Stimulated activated CD4-positive, alpha-beta T cell treated with anti-CD3 and anti-CD28 coated beads, Interleukin-15, amount 100 ng/mL, for 24 hours (primary cell): ENCODE measurements around the gene NR2F6.

Experiments
- DNase-seq: peaks from one replicate; pipeline ENCODE4 v3.0.0-alpha.2; 2020

The NR2F6 gene

DNA sequence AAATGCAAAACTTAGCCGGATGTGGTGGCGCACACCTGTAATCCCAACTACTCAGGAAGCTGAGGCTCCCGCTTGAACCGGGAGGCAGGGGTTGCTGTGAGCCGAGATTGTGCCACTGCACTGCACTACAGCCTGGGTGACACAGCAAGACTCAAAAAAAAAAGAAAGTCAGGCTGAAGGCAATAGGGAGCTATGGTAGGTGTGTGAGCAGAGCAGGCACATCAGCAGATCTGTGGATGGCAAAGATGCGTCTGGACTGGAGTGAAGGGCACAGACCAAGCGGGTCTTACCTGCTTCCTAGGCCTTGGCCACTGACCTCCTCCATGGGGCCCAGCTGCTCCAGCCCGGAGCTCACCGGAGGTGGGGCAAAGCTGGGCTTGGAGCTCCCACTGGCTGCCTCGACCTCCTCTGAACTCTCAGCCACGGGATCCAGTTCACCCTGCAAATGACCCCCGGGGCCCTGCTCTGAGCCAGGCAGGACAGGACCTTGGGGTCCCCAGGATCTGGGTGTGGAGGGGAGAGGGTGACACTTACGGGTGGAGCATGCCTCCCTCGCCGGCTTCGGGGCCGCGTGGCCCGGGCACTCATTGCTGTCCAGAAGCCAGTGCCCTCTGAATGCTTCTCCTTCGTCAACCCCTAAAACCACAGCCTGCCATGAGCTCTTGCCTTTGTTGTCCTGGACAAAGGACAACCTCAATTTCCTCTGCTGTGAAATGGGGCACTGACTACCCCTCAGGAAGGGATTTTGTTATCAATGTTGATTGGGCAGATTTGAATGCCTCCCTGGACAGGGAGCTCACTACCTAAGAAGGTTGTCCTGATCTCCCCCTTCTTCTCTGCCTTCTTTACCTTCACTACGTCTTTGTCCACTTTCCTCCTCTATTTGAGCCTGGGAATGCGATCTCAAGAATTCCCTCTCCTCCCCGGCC, 18.3 kb upstream of the NR2F6 start:
- DNase-seq = no peak

DNA sequence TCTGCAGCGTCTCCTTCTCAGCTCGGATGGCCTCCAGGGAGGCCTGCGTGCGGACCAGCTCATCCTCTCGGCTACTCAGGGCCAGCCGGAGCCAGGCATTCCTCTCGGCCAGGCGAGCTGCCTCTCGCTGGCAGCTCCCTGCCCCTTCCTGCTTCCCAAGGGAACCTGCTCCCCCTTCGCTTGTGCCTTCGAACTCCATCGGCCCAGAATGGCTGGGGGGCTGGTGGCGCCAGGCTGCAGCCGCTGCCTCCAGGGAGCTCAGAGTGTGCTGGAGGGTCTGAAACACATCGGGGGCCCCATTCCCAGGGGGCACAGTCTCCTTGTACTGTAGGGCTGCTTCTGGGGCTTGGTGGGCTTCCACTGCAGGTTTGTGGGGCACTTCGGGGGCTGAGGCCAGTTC, 16.8 kb upstream of the NR2F6 start:
- DNase-seq = no peak

DNA sequence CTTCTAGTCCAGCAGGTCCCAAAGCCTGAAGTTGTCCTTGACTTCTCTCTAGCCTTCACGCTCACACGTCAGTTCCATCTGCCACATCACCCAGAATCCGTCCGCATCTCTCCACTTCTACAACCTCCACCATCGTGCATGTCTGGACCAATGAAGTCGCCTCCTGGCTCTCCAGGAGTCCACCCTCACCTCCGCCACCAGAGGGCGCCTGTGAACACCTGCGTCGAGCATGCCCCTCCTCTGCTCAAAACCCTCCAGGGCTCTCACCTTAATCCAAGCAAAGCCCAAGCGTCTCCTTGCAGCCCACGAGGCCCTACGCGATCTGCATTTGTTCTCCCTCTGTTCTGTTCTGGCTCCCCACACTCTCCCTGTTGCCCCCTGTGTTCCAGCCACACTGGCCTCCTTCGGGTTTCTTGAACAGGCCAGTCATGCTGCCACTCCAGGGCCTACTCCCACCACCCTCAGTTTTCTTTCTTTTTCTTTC, 15.2 kb upstream of the NR2F6 start:
- peak; percentile 93 for DNase-seq

DNA sequence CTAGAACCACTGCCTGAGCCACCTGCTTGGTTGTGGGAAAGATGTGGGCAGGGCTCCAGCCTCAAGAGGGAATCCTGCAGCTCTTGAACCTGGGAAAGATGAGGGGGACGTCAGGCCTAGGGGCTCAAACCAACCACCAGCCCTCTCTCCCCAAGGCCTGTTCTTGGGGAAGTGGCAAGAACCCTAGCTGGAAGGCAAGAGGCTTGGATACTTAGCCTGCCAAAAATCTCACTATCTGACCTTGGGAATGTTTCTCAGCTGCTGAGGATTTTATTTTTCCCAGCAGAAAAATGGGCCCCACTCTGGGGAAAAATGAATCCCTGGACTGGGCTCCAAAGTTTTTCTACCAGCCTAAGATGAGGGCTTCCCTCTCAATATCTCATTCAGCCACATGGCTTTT, 14.2 kb upstream of the NR2F6 start:
- no peak for DNase-seq

DNA sequence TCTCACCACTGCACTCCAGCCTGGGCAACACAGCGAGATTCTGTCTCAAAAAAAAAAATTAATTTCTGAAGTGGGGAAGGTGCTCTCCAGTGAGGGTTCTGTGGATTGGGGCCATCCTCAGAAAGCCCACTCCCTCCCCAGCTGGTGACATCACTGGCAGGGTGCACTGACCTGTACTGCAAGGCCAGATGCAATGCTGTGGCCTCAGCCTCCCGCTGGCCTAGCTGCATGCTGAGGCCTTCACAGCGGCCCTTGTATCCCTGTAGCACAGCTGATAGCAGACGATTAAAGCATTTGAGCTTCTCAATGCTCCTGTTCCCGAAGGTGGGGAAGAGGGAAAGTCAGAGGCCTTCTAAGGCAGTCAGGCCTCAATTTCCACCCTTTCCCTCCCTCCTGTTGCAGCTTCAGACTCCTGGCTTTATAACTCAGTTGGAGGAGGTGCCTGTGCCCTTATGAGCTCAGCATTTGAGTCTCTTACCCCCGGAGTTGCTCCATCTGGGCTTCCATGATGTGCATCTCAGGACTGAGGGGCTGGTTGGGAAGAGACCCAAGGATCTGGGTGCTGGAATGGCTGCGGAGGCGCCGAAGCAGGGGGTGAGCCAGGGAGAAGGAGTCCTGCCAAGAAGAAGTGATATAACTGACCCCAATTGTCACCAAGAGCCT, 13.5 kb upstream of the NR2F6 start:
- no peak for DNase-seq

DNA sequence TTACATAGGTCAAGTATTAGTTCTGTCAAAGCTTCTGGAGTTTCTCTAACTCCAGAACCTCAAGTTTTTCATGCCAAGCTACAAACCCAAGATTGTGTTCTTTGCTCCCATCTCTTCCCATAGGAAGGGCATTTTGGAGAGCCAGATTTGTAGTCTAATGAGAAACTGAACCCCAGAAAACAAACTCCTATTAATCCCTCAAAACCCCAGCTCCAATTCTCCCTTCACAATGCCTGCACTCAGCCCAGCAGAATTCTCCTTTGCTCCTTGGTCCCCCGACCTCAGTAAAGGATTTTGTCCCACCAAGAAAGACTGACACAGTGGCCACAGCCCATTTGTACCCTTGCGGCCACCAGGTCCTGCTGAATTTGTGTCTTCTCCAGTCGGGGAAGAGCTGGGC, 10.4 kb upstream of the NR2F6 start:
- DNase-seq = no peak

DNA sequence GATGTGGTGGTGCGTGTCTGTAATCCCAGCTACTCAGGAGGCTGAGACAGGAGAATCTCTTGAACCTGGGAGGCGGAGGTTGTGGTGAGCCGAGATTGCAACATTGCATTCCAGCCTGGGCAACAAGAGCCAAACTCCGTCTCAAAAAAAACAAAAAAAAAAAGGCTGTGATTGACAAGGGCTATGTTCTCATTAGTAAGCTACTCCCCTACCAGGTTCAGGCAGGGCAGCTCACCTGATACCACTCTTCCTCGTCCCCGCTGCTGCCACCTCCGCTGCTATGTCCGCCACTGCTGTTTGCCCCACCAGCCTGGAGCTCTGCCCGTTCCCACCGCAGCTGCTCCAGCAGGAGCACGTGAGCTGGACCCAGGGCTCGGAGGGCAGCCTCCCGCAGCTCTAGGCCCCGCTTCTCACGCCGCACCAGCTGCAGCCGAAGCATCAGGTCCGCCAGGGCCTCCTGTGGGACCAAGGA, 9.5 kb upstream of the NR2F6 start:
- no peak for DNase-seq

DNA sequence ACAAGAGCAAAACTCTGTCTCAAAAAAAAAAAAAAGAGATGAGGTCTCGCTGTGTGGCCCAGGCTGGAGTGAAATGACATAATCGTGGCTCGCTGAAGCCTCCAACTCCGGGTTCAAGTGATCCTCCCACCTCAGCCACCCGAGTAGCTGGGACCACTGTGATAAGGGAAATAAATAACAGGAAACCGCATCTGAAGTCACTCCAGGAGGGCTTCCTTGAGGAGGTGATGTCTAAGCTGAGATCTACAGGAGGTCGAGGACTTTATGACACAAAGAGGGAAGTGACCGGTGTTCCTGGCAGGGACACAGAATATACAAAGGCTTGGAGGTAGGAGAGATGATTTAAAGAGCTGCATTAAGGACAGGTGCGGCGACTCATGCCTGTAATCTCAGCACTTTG, 8.9 kb upstream of the NR2F6 start:
- DNase-seq = no peak

DNA sequence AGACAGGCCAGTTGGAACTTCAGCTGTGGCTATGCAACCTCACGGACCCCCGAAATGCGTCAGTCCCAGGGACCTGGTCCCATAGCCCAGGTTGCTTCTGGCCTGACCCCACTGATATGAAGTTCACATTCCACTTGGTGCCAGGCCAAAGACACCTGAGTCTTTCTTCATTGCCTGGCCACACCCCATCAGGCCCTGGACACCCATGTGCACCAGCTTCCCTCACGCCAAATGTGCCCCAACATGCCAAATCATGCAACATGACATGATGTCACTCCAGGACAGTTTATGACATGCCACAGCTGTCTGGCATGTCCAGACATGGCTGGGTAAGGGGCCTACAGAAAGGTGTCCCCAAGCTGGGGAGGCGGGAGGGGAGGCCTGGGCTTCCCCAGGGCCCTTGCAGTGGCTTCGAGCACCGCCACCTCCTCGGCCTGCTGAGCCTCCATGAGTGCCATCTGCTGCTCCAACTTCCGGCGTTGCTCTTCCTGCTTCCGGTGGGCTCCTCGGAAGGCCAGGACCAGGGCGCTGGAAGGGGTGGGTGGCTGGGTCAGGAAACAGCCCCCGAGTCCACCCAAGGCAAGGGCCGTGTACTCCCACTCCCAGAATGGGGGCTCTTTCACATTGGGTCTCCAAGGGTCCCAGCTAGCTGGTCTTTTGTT, 4.3 kb upstream of the NR2F6 start:
- DNase-seq = no peak

DNA sequence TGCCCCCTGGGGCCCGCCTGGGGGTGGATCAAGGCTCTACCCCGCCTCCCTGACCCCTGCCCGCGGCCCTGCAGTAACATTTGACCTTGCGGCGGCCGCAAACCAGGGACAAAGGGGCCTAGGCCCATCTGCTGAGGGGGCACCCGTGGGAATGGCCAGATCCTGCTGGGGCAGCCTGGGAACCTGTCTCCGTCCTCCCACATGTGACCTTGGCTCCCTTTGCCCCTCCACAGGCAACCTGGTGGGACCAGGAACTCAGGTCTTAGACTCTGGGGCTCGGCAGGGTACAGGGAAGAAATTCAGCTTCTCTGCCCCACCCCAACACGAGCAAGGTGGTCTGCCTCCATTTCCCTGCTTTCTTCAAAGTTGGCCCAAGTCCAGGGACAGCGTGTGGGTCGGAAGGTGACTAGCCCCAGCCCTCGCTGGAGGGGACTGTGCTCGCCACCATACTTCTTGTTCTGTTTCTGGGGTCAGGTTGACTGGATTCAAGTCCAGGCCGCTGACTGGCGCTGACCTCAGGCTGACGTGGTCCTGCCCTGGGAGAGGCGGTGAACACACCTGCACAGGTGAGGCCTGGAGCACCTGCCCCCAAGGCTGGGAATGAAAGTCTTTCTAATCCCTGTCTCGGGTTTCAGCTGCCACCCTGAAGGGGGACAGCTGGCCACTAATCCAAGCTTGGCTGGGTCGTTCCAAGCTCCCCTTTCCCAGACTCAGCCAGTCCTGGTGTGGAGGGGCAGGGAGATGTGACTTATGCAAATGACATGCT, 2.5 kb upstream of the NR2F6 start:
- no peak for DNase-seq

DNA sequence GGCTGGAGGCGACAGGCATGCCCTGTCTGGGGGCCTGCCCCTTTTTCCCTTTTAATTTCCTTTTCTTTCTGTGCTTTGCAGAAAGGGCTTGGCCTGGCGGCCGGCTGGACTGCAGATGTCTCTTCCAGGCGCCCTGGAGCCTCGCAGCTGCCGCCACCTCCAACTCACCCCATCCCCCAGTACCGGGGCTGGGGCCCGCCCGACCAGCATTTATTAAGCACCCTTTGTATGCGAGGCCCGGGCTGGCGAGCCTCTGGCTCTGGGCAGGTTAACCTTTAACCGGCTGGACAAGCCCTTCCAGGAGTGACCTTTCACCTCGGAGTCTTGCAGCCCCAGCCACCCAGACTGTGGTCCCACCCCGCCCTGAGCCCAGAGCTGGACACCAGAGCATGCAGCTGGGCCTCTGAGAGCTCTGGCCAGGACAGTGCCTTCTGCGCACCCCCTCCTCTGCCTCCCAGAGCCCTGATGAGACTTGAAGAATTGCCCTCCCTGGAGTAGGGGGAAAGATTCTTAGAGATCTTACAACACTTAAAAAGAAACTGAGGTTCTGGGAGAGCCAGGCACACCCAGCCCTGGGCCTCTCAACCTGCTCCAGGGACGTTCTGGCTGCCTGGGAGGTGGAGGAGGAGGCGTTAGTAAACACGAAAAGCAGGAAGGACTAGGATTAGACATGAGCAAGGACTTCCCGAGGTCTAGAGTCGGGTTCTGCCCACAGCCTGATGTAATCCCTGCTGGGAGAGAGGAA, 1.1 kb upstream of the NR2F6 start:
- no peak for DNase-seq

DNA sequence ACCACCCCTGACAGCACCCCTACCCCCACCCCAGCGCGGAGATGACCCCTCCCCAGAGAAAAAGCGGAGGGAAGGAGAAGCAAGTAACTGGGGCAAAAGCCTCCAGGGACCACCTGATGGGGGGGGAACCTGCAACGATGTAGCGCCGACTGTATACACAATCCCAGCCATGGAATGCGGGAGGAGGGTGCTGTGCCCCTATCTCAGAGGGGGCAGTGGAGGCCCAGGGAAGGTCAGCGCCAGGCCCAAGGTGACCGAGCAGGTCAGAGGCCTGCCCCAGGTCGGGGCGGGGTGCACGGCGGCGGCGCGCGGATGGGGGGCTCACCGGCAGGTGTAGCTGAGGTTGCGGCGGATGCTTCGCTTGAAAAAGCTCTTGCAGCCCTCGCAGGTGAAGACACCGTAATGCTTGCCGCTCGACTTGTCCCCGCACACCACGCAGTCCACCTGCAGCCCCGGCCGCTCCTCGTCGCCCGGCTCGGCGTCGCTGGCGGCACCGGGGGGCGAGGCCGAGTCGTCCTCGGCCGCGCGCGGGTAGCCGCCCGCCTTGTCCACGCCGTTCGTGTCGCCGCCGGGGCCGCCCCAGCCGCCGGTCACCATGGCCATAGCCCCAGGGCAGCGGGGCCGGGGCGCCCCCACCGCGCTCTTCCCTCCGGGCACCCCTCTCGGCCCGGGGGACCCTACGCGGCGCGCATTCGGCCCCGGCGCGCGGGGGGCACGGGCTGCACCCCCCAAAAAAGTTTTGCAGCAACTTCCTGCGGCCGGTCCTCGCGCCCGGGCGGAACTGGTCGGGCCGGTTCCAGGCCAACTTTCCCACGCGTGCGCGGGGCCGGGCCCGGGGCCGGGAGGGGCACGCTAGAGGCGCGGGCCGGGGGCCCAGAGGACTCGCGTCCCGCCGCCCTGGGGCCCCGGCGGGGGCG, 843 bp downstream of the NR2F6 start:
- DNase-seq = peak; percentile 20

DNA sequence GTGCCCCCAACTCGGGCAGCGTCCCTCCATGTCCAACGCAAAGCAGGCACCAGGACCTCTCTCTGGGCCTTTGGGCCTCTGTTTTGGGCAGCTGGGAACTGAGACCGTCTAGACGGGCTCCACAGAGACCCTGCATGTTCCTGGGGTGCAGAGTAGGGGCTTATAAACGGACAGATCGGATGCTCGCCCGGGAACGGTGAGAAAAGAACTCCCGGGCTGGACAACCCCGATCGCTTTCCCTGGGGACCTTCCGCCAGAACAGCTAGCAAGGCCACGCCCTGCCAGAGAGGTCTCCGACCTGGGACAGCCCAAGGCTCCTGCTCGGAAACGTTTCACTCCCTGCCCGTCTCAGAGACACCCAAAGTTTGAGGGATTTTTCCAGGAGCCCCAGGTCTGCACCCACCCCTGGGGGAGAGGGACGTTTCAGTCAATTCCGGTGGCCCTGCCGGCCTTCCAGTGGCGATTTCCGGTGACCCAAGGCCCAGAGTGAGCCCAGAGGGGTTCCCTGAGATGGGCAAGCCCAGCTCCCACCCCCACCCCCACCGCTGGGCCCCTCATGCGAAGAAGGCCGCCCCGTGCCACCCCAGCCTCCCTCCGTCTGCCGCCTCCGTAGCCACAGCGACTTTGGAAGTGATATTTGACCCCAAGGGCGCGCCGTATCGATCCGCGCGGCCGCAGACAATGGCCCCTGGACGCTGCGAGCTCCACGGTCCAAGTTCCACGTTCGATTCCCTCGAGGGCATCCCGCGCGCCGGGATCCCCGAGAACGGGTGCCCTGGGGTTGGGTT, 1.7 kb downstream of the NR2F6 start:
- DNase-seq = no peak

DNA sequence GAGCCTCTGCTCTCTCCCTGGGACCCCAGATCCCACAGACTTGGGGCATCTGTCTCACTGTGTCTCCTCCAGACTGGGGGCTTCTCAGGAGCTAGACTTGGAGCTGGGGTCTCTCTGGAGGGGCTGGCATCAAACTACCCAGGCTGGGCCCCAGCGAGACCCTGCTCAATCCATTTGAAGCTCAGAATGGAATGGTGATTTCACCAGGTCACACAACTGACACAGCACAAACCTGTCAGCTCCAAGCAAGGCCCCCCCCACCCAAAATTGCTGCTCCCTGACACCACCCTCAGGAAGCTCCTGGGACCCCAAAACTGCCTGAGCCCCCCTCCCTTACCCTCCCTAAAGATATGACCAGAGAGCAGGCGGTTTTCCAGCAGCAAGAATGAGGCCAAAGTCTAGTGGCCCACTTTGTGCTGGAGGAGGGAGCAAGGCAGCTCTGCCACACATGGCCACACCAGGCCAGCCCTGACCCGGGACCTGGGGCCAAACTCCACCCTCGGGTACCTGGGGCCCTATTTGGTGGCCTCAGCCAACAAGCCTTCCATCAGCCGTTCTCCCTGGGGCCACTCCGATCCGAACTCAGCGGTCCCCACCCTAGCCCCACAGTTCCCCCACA, 2.4 kb downstream of the NR2F6 start:
- DNase-seq = no peak

DNA sequence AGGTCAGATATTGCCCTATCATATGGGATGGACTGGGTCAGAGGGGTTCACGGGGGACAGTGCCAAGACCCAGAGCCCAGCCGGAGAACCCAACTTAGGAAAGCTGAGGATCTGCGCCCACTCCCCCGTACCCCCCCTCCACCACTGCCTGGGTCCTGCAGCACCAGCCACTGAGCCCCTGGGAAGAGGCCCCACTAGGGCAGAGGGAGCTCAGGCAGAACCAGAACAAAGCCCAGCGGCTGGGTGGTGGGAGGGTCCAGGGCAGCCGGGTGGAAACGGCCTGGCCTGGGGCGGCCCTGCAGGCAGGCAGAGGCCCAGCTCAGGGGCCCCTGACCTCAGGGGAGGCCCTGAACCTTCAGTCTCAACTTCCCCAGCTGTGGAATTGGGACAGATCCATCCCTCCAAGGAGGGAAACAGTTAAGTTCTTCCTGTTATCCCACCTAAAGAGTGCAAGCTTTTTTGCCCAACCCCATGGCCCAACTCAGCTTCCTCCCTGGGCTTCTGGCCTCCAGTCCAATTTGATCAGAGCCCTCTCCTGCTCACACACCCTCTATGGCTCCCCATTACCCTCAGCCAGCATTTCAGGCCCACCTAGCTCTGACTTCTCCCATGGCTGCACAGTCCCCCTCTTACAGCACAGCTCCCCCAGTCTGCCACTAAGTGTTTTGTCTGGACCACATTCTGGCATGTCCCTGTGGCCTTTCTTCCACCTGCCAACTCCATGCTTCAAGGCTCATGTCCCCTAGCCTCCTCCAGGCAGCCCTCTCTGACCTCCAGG, 3.1 kb downstream of the NR2F6 start:
- no peak for DNase-seq

DNA sequence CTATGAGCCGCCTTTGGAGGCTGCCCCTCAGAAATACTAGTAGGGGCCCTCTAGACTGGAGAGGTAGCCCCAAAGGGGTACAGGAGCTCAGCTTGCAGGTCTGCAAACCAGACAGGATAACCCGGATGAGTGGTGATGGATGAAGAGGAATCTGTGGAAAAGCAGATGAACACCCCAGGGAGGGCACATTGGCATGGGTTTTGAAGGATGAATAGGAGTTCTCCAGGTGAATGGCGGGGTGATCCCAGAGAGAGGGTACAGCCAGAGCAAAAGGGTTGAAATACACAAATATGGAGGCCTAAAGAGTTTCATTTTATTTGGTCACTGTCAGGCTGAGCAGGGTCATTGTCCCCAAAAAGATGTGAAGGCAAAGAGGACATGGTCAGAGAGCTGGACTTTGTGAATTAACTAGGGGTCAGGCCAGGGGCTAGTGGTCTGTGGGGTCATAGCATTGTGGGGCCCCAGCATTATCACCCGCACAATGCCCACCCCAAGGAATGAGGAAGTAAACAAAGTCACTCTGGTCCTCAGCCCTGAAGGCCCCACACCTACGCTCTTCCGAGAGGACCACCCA, 4.8 kb downstream of the NR2F6 start:
- no peak for DNase-seq

DNA sequence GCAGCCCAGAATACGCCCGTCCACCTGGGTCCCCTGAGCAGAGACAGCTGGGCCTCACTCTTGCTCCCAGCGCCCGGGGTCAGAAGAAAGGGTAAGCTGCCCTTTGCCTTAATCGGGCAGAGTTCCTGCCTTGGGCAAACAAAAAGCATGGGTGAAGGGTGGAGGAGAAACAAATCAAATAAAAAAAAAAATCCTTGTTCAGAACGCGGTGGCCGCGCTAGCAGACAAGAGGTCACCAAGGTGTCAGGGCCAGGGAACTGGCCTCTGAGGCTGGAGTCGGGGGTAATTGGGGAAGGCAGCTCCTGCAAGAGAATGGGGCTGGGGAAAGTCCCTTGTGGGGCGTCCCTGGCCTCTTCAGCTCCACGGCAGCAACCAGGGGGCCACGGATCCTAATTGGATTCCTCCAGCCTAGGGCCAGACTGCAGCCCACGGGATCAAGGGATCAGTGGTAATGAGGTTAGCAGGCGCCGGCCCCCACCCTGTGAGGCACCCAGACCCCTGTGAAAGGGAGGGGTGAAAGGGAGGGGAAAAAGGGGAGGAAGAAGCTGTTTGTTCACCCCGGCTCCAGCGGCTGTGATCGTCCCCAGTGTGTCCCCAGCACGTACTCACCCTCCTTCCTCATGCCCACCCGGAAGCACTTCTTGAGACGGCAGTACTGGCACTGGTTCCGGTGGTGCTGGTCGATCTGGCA, 5.5 kb downstream of the NR2F6 start:
- DNase-seq = no peak
